ENCODE results near the gene C3orf20.

Gene C3orf20

GRCh38 chr3:14725564-14726440 lies 50.9 kb downstream of the C3orf20 start:
- Histone ChIP-seq H3K9me3 (no peaks in the 10 kb centered on the region), H3K27me3 (no peaks in the 10 kb centered on the region), H3K4me3 (no peak overlapping the region), H3K27ac (peak overlapping the region; percentile 11 to 27), H3K4me1 (peaks cover 0 to 29% (median 14%) of the 10 kb centered on the region in 4 donors), H3K36me3 (no peaks in the 10 kb centered on the region)
- no peak for TF ChIP-seq CTCF (IDR thresholded peaks at IDR 0.05)
- no peak for DNase-seq
- intact Hi-C loops (cut with DNase I; ENCODE audit: low total_unique reads), result no loop called here

GRCh38 chr3:14726441-14726780 lies 51.5 kb downstream of the C3orf20 start:
- peaks cover 0 to 32% (median 15%) of the 10 kb centered on the region in 4 donors for H3K4me1 ChIP-seq
- TF ChIP-seq CTCF (IDR thresholded peaks at IDR 0.05), result no peak
- DNase-seq, result no peak
- no peaks in the 10 kb centered on the region for H3K9me3 ChIP-seq
- no peaks in the 10 kb centered on the region for H3K27me3 ChIP-seq
- intact Hi-C loops (cut with DNase I; ENCODE audit: low total_unique reads), result no loop called here
- H3K27ac ChIP-seq, result peak overlapping the region in 1 of 2 donors; percentile 27
- H3K36me3 ChIP-seq, result no peaks in the 10 kb centered on the region
- H3K4me3 ChIP-seq, result no peak overlapping the region

GRCh38 chr3:14728113-14728512 lies 53.2 kb downstream of the C3orf20 start:
- Histone ChIP-seq H3K4me1 (peaks cover 0 to 41% (median 17%) of the 10 kb centered on the region in 4 donors), H3K9me3 (no peaks in the 10 kb centered on the region), H3K27me3 (no peaks in the 10 kb centered on the region), H3K36me3 (no peaks in the 10 kb centered on the region), H3K4me3 (no peak overlapping the region), H3K27ac (no peak overlapping the region)
- TF ChIP-seq CTCF (IDR thresholded peaks at IDR 0.05), result no peak
- no peak for DNase-seq
- intact Hi-C loops (cut with DNase I; ENCODE audit: low total_unique reads), result no loop called here

GRCh38 chr3:14730703-14731382 lies 55.9 kb downstream of the C3orf20 start:
- Histone ChIP-seq H3K27ac (no peak overlapping the region), H3K27me3 (no peaks in the 10 kb centered on the region), H3K4me3 (no peak overlapping the region), H3K9me3 (no peaks in the 10 kb centered on the region), H3K4me1 (peaks cover 0 to 28% (median 12%) of the 10 kb centered on the region in 4 donors), H3K36me3 (no peaks in the 10 kb centered on the region)
- TF ChIP-seq CTCF (IDR thresholded peaks at IDR 0.05), result no peak
- no peak for DNase-seq
- intact Hi-C loops (cut with DNase I; ENCODE audit: low total_unique reads), result no loop called here

GRCh38 chr3:14740983-14741382 lies 66.0 kb downstream of the C3orf20 start:
- H3K27me3 ChIP-seq, result no peaks in the 10 kb centered on the region
- TF ChIP-seq CTCF (IDR thresholded peaks at IDR 0.05), result no peak
- no peak overlapping the region for H3K27ac ChIP-seq
- intact Hi-C loops (cut with DNase I; ENCODE audit: low total_unique reads), result no loop called here
- peaks cover 0 to 6% (median 0%) of the 10 kb centered on the region in 3 donors for H3K9me3 ChIP-seq
- no peaks in the 10 kb centered on the region for H3K4me1 ChIP-seq
- no peak overlapping the region for H3K4me3 ChIP-seq
- H3K36me3 ChIP-seq, result no peaks in the 10 kb centered on the region
- DNase-seq, result no peak

All from tibial artery (tissue), 4 donors.